Neural progenitor cell (in vitro differentiated cells): Measurements from ENCODE around the gene CSF2.

Experiments used
- EZH2 ChIP-seq: fragments of 200-600 bp; sonication (generic); IDR thresholded peaks from 2 replicates; pipeline ENCODE4 v1.6.1; 2017; ENCODE audit warnings: antibody characterized with exemption, mild to moderate bottlenecking, moderate library complexity
- EZH2phosphoT487 ChIP-seq: fragments of 200-600 bp; sonication (generic); IDR thresholded peaks from 2 replicates; pipeline ENCODE4 v1.6.1; 2017; ENCODE audit warnings: antibody characterized with exemption

GRCh38 chr5:132054697-132055440 lies 18.7 kb upstream of the CSF2 start:
- TF ChIP-seq EZH2 (no peak), EZH2phosphoT487 (no peak)
